Hepatocyte (in vitro differentiated cells): ENCODE data around the gene CACNA2D1.

Experiments used
- EZH2phosphoT487 ChIP-seq: fragments of 200-600 bp; sonication (generic); IDR thresholded peaks from one replicate; pipeline ENCODE4 v1.6.1; 2018; ENCODE audit warnings: antibody characterized with exemption, mild to moderate bottlenecking, low read depth, moderate library complexity; ENCODE audit not compliant: unreplicated experiment, severe bottlenecking
- TF ChIP-seq, protein P1 (sequence below): fragments of 200-600 bp; sonication (generic); IDR thresholded peaks from 2 replicates; pipeline ENCODE4 v1.5.1; 2016; ENCODE audit warnings: antibody characterized with exemption, mild to moderate bottlenecking; ENCODE audit not compliant: poor library complexity

- TF ChIP-seq EZH2phosphoT487 = no peak
- TF ChIP-seq, protein P1, sequence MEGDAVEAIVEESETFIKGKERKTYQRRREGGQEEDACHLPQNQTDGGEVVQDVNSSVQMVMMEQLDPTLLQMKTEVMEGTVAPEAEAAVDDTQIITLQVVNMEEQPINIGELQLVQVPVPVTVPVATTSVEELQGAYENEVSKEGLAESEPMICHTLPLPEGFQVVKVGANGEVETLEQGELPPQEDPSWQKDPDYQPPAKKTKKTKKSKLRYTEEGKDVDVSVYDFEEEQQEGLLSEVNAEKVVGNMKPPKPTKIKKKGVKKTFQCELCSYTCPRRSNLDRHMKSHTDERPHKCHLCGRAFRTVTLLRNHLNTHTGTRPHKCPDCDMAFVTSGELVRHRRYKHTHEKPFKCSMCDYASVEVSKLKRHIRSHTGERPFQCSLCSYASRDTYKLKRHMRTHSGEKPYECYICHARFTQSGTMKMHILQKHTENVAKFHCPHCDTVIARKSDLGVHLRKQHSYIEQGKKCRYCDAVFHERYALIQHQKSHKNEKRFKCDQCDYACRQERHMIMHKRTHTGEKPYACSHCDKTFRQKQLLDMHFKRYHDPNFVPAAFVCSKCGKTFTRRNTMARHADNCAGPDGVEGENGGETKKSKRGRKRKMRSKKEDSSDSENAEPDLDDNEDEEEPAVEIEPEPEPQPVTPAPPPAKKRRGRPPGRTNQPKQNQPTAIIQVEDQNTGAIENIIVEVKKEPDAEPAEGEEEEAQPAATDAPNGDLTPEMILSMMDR = no peak
These were observed 7.2 kb upstream of the CACNA2D1 start for GRCh38 chr7:82450759-82451158.
